ENCODE results near the gene OXNAD1. TPM values are rescaled to one million over a fixed set of nuclear protein-coding genes. Genes with fewer than 3 reads are reported as not detected.

The OXNAD1 gene
- total RNA-seq, 1 experiment from 2014 or later: 18.5 TPM

- no TSS peak for BruUV-seq (replicated peaks)
- no peak overlapping the region for H3K4me2 ChIP-seq
- TF ChIP-seq CTCF (conservative IDR thresholded peaks at IDR 0.05) (no peak), EZH2 (IDR thresholded peaks at IDR 0.05; ENCODE audit: low read depth) (no peak)
- no peaks in the 10 kb centered on the region for H3K36me3 ChIP-seq (ENCODE audit: low read depth)
- DNase-seq: no peak
- H3K4me3 ChIP-seq: no peak overlapping the region
- ChIA-PET CTCF (no interaction called here), POLR2A (ENCODE audit: unreplicated experiment) (no interaction called here)
- H2AFZ ChIP-seq: no peak overlapping the region
- no peaks in the 10 kb centered on the region for H4K20me1 ChIP-seq (ENCODE audit: insufficient read depth)
- H3K9me3 ChIP-seq (ENCODE audit: insufficient read depth, low read depth): no peaks in the 10 kb centered on the region
- H3K9me2 ChIP-seq (ENCODE audit: insufficient read depth): 0 out of 2 replicates have a peak, but pooled peaks cover 3% of the 10 kb centered on the region
- no peaks in the 10 kb centered on the region for H3F3A ChIP-seq (ENCODE audit: insufficient read depth, low read depth)
- intact Hi-C loops (cut with micrococcal nuclease; ENCODE audit: unreplicated experiment): no loop called here
- H3K27ac ChIP-seq: no peak overlapping the region
- H3K27me3 ChIP-seq (ENCODE audit: insufficient read depth, low read depth): no peaks in the 10 kb centered on the region
- H3K79me2 ChIP-seq (ENCODE audit: low read depth): no peaks in the 10 kb centered on the region
- H3K4me1 ChIP-seq (replicated peaks; ENCODE audit: insufficient read depth): no peaks in the 10 kb centered on the region
These were observed 43.0 kb upstream of the OXNAD1 start for GRCh38 chr3:16221990-16222389.

- H3F3A ChIP-seq (ENCODE audit: insufficient read depth, low read depth): no peaks in the 10 kb centered on the region
- DNase-seq: no peak
- H3K27me3 ChIP-seq (ENCODE audit: insufficient read depth, low read depth): no peaks in the 10 kb centered on the region
- H4K20me1 ChIP-seq (ENCODE audit: insufficient read depth): no peaks in the 10 kb centered on the region
- H3K4me2 ChIP-seq: no peak overlapping the region
- no peaks in the 10 kb centered on the region for H3K79me2 ChIP-seq (ENCODE audit: low read depth)
- no peaks in the 10 kb centered on the region for H3K36me3 ChIP-seq (ENCODE audit: low read depth)
- H2AFZ ChIP-seq: no peak overlapping the region
- H3K9me3 ChIP-seq (ENCODE audit: insufficient read depth, low read depth): no peaks in the 10 kb centered on the region
- no peak for TF ChIP-seq EZH2 (IDR thresholded peaks at IDR 0.05; ENCODE audit: low read depth)
- TF ChIP-seq CTCF (conservative IDR thresholded peaks at IDR 0.05): no peak
- no TSS peak for BruUV-seq (replicated peaks)
- H3K9me2 ChIP-seq (ENCODE audit: insufficient read depth): 0 out of 2 replicates have a peak, but pooled peaks cover 3% of the 10 kb centered on the region
- no peaks in the 10 kb centered on the region for H3K4me1 ChIP-seq (replicated peaks; ENCODE audit: insufficient read depth)
- H3K4me3 ChIP-seq: no peak overlapping the region
- intact Hi-C loops (cut with micrococcal nuclease; ENCODE audit: unreplicated experiment): no loop called here
- ChIA-PET CTCF (no interaction called here), POLR2A (ENCODE audit: unreplicated experiment) (no interaction called here)
- no peak overlapping the region for H3K27ac ChIP-seq
These were observed 42.5 kb upstream of the OXNAD1 start for GRCh38 chr3:16222547-16222946.

GRCh38 chr3:16224325-16224724 lies 40.7 kb upstream of the OXNAD1 start:
- CTCF ChIA-PET: no interaction called here
- H3K4me1 ChIP-seq (replicated peaks; ENCODE audit: insufficient read depth): no peaks in the 10 kb centered on the region
- no peaks in the 10 kb centered on the region for H4K20me1 ChIP-seq (ENCODE audit: insufficient read depth)
- no peaks in the 10 kb centered on the region for H3K9me3 ChIP-seq (ENCODE audit: insufficient read depth, low read depth)
- no peak for DNase-seq
- no peaks in the 10 kb centered on the region for H3K79me2 ChIP-seq (ENCODE audit: low read depth)
- no peaks in the 10 kb centered on the region for H3K27me3 ChIP-seq (ENCODE audit: insufficient read depth, low read depth)
- BruUV-seq (replicated peaks): no TSS peak
- H3F3A ChIP-seq (ENCODE audit: insufficient read depth, low read depth): no peaks in the 10 kb centered on the region
- no peak overlapping the region for H3K4me2 ChIP-seq
- no peaks in the 10 kb centered on the region for H3K36me3 ChIP-seq (ENCODE audit: low read depth)
- H3K27ac ChIP-seq: no peak overlapping the region
- POLR2A ChIA-PET (ENCODE audit: unreplicated experiment): no interaction called here
- TF ChIP-seq EZH2 (IDR thresholded peaks at IDR 0.05; ENCODE audit: low read depth) (no peak), CTCF (conservative IDR thresholded peaks at IDR 0.05) (no peak)
- 0 out of 2 replicates have a peak, but pooled peaks cover 3% of the 10 kb centered on the region for H3K9me2 ChIP-seq (ENCODE audit: insufficient read depth)
- H3K4me3 ChIP-seq: no peak overlapping the region
- intact Hi-C loops (cut with micrococcal nuclease; ENCODE audit: unreplicated experiment): no loop called here
- H2AFZ ChIP-seq: no peak overlapping the region
